HEK293 (cell line): Measurements from ENCODE around the gene FSTL4.

Source experiments
- MEIS1 ChIP-seq: sonication (generic); formaldehyde crosslinking; IDR thresholded peaks from 2 replicates; pipeline ENCODE4 v1.8.1; 2022; ENCODE audit warnings: missing genetic modification reagents, mild to moderate bottlenecking, borderline replicate concordance
- YY1 ChIP-seq: fragments of 450-650 bp; formaldehyde crosslinking; IDR thresholded peaks from 2 replicates; pipeline ENCODE4 v1.5.1; 2018; ENCODE audit warnings: missing biosample characterization, missing genetic modification characterization
- ZBTB20 ChIP-seq: fragments of 450-650 bp; formaldehyde crosslinking; IDR thresholded peaks from 2 replicates; pipeline ENCODE4 v1.5.1; 2016; ENCODE audit warnings: missing biosample characterization, missing genetic modification characterization
- ZNF114 ChIP-seq: fragments of 450-650 bp; formaldehyde crosslinking; IDR thresholded peaks from 2 replicates; pipeline ENCODE4 v1.5.0; 2017; ENCODE audit warnings: missing biosample characterization, missing genetic modification characterization
- ZNF248 ChIP-seq: fragments of 450-650 bp; formaldehyde crosslinking; IDR thresholded peaks from 2 replicates; pipeline ENCODE4 v1.5.1; 2017; ENCODE audit warnings: missing biosample characterization, missing genetic modification characterization
- ZNF366 ChIP-seq: fragments of 450-650 bp; formaldehyde crosslinking; conservative IDR thresholded peaks from 2 replicates; pipeline ENCODE4 v1.5.1; 2016; ENCODE audit warnings: missing biosample characterization, missing genetic modification characterization
- ZNF37A ChIP-seq: fragments of 450-650 bp; IDR thresholded peaks from 2 replicates; pipeline ENCODE4 v1.5.1; 2018; ENCODE audit warnings: missing biosample characterization, missing genetic modification characterization
- ZNF558 ChIP-seq: fragments of 450-650 bp; formaldehyde crosslinking; IDR thresholded peaks from 2 replicates; pipeline ENCODE4 v1.5.1; 2016; ENCODE audit warnings: missing biosample characterization, missing genetic modification characterization
- ZNF561 ChIP-seq: fragments of 450-650 bp; IDR thresholded peaks from 2 replicates; pipeline ENCODE4 v1.5.1; 2018; ENCODE audit warnings: missing biosample characterization, missing genetic modification characterization, borderline replicate concordance
- ZNF621 ChIP-seq: fragments of 450-650 bp; formaldehyde crosslinking; IDR thresholded peaks from 2 replicates; pipeline ENCODE4 v1.5.1; 2017; ENCODE audit warnings: missing biosample characterization, missing genetic modification characterization
- TF ChIP-seq, protein P1 (sequence below): fragments of 450-650 bp; formaldehyde crosslinking; IDR thresholded peaks from 2 replicates; pipeline ENCODE4 v1.5.1; 2016; ENCODE audit warnings: missing biosample characterization, missing genetic modification characterization
- TF ChIP-seq, protein P2 (sequence below): fragments of 450-650 bp; formaldehyde crosslinking; IDR thresholded peaks from 2 replicates; pipeline ENCODE4 v1.5.1; 2016; ENCODE audit warnings: missing biosample characterization, missing genetic modification characterization
- TF ChIP-seq, protein P3 (sequence below): fragments of 450-650 bp; formaldehyde crosslinking; IDR thresholded peaks from 2 replicates; pipeline ENCODE4 v1.5.1; 2016; ENCODE audit warnings: missing biosample characterization, missing genetic modification characterization, borderline replicate concordance

DNA sequence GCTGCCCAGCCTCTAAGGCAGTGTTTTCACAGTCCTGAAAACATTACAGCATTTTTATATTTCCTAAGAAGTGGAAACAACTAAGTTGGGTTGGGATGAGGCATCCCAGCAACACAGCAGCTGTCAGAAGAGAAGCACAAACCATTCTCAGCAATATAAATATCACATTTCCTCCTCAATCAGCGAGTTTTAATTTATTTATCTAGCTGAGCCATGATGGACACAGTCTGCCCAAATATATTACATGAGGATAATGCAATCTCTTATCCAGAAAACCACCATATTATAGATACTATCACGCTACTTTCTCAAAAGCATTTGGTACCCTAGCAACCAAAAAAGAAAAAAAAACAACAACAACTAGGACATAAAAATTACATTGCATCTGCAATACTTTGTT, 158.5 kb downstream of the FSTL4 start:
- TF ChIP-seq, protein P1, sequence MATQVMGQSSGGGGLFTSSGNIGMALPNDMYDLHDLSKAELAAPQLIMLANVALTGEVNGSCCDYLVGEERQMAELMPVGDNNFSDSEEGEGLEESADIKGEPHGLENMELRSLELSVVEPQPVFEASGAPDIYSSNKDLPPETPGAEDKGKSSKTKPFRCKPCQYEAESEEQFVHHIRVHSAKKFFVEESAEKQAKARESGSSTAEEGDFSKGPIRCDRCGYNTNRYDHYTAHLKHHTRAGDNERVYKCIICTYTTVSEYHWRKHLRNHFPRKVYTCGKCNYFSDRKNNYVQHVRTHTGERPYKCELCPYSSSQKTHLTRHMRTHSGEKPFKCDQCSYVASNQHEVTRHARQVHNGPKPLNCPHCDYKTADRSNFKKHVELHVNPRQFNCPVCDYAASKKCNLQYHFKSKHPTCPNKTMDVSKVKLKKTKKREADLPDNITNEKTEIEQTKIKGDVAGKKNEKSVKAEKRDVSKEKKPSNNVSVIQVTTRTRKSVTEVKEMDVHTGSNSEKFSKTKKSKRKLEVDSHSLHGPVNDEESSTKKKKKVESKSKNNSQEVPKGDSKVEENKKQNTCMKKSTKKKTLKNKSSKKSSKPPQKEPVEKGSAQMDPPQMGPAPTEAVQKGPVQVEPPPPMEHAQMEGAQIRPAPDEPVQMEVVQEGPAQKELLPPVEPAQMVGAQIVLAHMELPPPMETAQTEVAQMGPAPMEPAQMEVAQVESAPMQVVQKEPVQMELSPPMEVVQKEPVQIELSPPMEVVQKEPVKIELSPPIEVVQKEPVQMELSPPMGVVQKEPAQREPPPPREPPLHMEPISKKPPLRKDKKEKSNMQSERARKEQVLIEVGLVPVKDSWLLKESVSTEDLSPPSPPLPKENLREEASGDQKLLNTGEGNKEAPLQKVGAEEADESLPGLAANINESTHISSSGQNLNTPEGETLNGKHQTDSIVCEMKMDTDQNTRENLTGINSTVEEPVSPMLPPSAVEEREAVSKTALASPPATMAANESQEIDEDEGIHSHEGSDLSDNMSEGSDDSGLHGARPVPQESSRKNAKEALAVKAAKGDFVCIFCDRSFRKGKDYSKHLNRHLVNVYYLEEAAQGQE (tag by site-specific recombination): no peak
- TF ChIP-seq, protein P2, sequence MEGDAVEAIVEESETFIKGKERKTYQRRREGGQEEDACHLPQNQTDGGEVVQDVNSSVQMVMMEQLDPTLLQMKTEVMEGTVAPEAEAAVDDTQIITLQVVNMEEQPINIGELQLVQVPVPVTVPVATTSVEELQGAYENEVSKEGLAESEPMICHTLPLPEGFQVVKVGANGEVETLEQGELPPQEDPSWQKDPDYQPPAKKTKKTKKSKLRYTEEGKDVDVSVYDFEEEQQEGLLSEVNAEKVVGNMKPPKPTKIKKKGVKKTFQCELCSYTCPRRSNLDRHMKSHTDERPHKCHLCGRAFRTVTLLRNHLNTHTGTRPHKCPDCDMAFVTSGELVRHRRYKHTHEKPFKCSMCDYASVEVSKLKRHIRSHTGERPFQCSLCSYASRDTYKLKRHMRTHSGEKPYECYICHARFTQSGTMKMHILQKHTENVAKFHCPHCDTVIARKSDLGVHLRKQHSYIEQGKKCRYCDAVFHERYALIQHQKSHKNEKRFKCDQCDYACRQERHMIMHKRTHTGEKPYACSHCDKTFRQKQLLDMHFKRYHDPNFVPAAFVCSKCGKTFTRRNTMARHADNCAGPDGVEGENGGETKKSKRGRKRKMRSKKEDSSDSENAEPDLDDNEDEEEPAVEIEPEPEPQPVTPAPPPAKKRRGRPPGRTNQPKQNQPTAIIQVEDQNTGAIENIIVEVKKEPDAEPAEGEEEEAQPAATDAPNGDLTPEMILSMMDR: no peak
- TF ChIP-seq ZNF248 (tag by site-specific recombination) (no peak), ZNF114 (tag by site-specific recombination) (no peak), ZNF366 (tag by site-specific recombination) (no peak), ZNF621 (tag by site-specific recombination) (no peak), ZNF37A (tag by site-specific recombination) (no peak), ZNF561 (tag by site-specific recombination) (no peak), ZBTB20 (tag by site-specific recombination) (no peak), YY1 (tag by site-specific recombination) (no peak), ZNF558 (tag by site-specific recombination) (no peak), MEIS1 (no peak)
- TF ChIP-seq, protein P3, sequence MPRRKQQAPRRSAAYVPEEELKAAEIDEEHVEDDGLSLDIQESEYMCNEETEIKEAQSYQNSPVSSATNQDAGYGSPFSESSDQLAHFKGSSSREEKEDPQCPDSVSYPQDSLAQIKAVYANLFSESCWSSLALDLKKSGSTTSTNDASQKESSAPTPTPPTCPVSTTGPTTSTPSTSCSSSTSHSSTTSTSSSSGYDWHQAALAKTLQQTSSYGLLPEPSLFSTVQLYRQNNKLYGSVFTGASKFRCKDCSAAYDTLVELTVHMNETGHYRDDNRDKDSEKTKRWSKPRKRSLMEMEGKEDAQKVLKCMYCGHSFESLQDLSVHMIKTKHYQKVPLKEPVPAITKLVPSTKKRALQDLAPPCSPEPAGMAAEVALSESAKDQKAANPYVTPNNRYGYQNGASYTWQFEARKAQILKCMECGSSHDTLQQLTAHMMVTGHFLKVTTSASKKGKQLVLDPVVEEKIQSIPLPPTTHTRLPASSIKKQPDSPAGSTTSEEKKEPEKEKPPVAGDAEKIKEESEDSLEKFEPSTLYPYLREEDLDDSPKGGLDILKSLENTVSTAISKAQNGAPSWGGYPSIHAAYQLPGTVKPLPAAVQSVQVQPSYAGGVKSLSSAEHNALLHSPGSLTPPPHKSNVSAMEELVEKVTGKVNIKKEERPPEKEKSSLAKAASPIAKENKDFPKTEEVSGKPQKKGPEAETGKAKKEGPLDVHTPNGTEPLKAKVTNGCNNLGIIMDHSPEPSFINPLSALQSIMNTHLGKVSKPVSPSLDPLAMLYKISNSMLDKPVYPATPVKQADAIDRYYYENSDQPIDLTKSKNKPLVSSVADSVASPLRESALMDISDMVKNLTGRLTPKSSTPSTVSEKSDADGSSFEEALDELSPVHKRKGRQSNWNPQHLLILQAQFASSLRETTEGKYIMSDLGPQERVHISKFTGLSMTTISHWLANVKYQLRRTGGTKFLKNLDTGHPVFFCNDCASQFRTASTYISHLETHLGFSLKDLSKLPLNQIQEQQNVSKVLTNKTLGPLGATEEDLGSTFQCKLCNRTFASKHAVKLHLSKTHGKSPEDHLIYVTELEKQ (tag by site-specific recombination): no peak
